Neural crest cell (in vitro differentiated cells): ENCODE measurements around the gene PEX10. TPM values are rescaled to one million over a fixed set of nuclear protein-coding genes. Genes with fewer than 3 reads are reported as not detected.
A peak's percentile ranks its signal among the peaks of the same experiment; 100 is the strongest.

Source experiments
- DNase-seq: peaks from one replicate; pipeline ENCODE4 v3.0.0; 2021; ENCODE audit warnings: low read depth, mixed read lengths, low spot score
- H3K27ac Mint-ChIP-seq: one replicate; pipeline ENCODE4 v1.8.0; 2021; ENCODE audit warnings: mild to moderate bottlenecking, mixed read lengths; ENCODE audit not compliant: unreplicated experiment
- H3K27me3 Mint-ChIP-seq: 2 replicates; pipeline ENCODE4 v1.8.0; 2021; ENCODE audit warnings: low read depth, mild to moderate bottlenecking, mixed read lengths
- H3K36me3 Mint-ChIP-seq: 2 replicates; pipeline ENCODE4 v1.8.0; 2021; ENCODE audit warnings: low read depth, mild to moderate bottlenecking, mixed read lengths
- H3K4me1 Mint-ChIP-seq: 2 replicates; pipeline ENCODE4 v1.8.0; 2021; ENCODE audit warnings: mixed read lengths
- H3K4me3 Mint-ChIP-seq: one replicate; pipeline ENCODE4 v1.8.0; 2021; ENCODE audit warnings: mild to moderate bottlenecking, mixed read lengths
- H3K9me3 Mint-ChIP-seq: 2 replicates; pipeline ENCODE4 v1.8.0; 2021; ENCODE audit warnings: mixed read lengths
- CTCF ChIP-seq: fragments of 200-600 bp; sonication (generic); conservative IDR thresholded peaks from 2 replicates; pipeline ENCODE4 v1.5.0; 2021; ENCODE audit warnings: antibody characterized with exemption, mild to moderate bottlenecking
- total RNA-seq: library from RNA; stranded (reverse); gene quantifications from 2 replicates; pipeline ENCODE4 v1.2.1, GENCODE V29; 2021

PEX10 gene
- total RNA-seq, 1 donor from 2014 or later, result 31.2 TPM

DNA sequence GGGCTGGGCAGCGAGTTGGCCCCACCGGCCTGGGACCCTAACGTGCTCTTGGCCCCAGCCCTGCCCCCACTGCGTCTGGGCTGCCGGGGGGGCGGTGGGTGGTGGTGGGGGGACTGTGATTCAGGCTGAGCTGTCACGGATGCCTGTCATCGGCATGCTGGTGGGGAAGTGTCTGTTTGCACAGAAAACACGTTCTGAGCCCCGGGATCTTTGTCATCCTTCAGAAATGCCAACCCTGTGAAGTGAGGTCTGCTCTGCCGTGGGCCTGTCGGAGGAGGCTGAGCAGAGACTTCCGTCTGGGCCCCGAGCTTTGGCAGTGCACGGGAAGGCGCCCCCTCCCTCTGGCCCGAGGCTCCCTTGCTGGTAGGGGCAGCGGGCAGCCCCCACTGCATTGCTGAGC is 39.4 kb upstream of the PEX10 start:
- Mint-ChIP-seq H3K4me1 (peaks cover 10% of the 10 kb centered on the region), H3K4me3 (no peak overlapping the region), H3K27me3 (no peaks in the 10 kb centered on the region), H3K27ac (no peak overlapping the region), H3K36me3 (no peaks in the 10 kb centered on the region), H3K9me3 (no peaks in the 10 kb centered on the region)
- no peak for DNase-seq
- no peak for TF ChIP-seq CTCF

DNA sequence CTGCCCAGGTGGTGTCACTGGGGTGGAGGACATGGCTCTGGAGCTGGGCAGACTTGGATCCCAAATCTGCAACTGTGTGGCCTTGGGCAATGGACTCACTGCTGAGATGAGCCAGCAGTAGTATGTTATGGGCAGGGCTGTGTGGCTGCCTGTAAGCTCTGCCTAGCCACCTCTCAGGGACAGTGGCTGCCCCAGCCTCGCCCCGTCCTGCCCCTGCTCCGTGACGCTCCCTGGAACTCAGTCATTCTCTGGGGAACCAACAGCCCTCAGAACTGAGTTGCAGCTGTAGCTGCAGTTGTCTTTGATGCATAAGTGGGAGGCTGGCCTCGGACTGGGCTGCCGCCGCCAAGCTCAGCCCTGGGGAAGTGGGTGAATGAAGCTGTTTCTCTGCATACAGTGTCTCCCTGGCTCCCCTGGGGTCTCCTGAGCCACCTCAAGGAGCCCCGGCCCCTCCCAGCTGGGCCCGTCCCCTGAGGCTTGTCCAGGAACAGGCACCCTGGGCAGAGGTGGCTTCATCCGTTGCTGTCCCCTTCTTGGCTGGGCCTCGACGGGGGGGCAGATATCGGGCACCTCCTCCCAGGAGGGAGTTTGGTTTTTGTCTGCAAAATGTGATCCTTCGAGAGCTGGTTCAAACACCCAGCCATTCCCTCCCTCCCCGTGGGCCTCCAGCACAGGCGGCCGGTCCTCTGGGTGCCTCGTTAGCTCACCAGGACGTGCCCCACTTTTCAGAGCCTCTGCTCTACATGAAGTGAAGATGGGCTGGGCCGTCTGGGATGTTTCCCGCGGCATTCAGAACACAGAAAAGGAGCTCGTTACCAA is 37.5 kb upstream of the PEX10 start:
- H3K27ac Mint-ChIP-seq, result no peak overlapping the region

DNA sequence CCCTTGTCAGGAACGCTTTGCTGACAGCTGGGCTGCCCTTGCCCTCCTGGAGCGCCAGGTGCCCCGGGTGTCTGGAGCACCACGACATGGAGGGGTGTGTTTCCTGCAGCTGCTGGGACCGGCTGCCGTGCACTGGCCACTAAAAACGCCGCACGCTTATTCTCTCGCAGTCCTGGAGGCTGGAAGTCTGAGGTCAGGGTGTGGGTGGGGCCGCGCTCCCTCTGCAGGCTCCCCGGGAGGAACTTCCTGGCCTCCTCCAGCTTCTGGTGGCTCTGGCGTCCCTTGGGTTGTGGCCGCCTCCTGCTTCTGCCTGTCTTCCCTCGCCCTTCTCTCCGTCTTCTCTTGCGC is 35.7 kb upstream of the PEX10 start:
- no peaks in the 10 kb centered on the region for H3K36me3 Mint-ChIP-seq
- H3K4me1 Mint-ChIP-seq, result peaks cover 10% of the 10 kb centered on the region
- no peak for TF ChIP-seq CTCF
- H3K27me3 Mint-ChIP-seq, result peaks cover 16% of the 10 kb centered on the region
- H3K9me3 Mint-ChIP-seq, result no peaks in the 10 kb centered on the region
- H3K27ac Mint-ChIP-seq, result peak overlapping the region; percentile 96
- H3K4me3 Mint-ChIP-seq, result peak overlapping the region; percentile 49
- no peak for DNase-seq

More for the DNA sequence above, 37.5 kb upstream of the PEX10 start:
- no peak for DNase-seq
- Mint-ChIP-seq H3K27me3 (peaks cover 6% of the 10 kb centered on the region), H3K4me3 (no peak overlapping the region), H3K9me3 (no peaks in the 10 kb centered on the region), H3K36me3 (no peaks in the 10 kb centered on the region), H3K4me1 (peaks cover 10% of the 10 kb centered on the region)
- no peak for TF ChIP-seq CTCF

GRCh38 chr1:2447276-2448097 is 35.1 kb upstream of the PEX10 start:
- DNase-seq, result no peak
- H3K4me3 Mint-ChIP-seq, result peak overlapping the region; percentile 9
- no peaks in the 10 kb centered on the region for H3K9me3 Mint-ChIP-seq
- H3K4me1 Mint-ChIP-seq, result peaks cover 10% of the 10 kb centered on the region
- no peak for TF ChIP-seq CTCF
- no peaks in the 10 kb centered on the region for H3K36me3 Mint-ChIP-seq
- H3K27ac Mint-ChIP-seq, result peak overlapping the region; percentile 27
- peaks cover 22% of the 10 kb centered on the region for H3K27me3 Mint-ChIP-seq

GRCh38 chr1:2446861-2447260 is 34.5 kb upstream of the PEX10 start:
- peaks cover 10% of the 10 kb centered on the region for H3K4me1 Mint-ChIP-seq
- no peak overlapping the region for H3K4me3 Mint-ChIP-seq
- peaks cover 28% of the 10 kb centered on the region for H3K27me3 Mint-ChIP-seq
- no peak for DNase-seq
- no peaks in the 10 kb centered on the region for H3K9me3 Mint-ChIP-seq
- no peaks in the 10 kb centered on the region for H3K36me3 Mint-ChIP-seq
- H3K27ac Mint-ChIP-seq, result peak overlapping the region; percentile 75
- TF ChIP-seq CTCF, result no peak
